Stimulated activated effector memory CD8-positive, alpha-beta T cell treated with anti-CD3 and anti-CD28 coated beads, Interleukin-12 subunit alpha, Interleukin-12 subunit beta, amount 100 ng/mL, for 72 hours (primary cell): ENCODE measurements around the gene PGAM2.

ENCODE experiments used
- ATAC-seq: fragments of 150-1000 bp; cut with Tn5 transposase; 2 replicates; pipeline ENCODE4 v1.10.0; 2021
- DNase-seq, 2 donors: peaks; one replicate each; pipeline ENCODE4 v3.0.0; 2021 to 2022; ENCODE audit warnings: low spot score in 2 of 2
- H3K27ac Mint-ChIP-seq: one replicate; pipeline ENCODE4 v1.8.0; 2022; ENCODE audit warnings: mild to moderate bottlenecking, mixed read lengths
- H3K36me3 Mint-ChIP-seq: one replicate; pipeline ENCODE4 v1.8.0; 2022; ENCODE audit warnings: mild to moderate bottlenecking, mixed read lengths
- H3K4me1 Mint-ChIP-seq: one replicate; pipeline ENCODE4 v1.8.0; 2022; ENCODE audit warnings: mixed read lengths
- H3K4me3 Mint-ChIP-seq: one replicate; pipeline ENCODE4 v1.8.0; 2022; ENCODE audit warnings: mild to moderate bottlenecking, mixed read lengths
- H3K9me3 Mint-ChIP-seq: one replicate; pipeline ENCODE4 v1.8.0; 2022; ENCODE audit warnings: mixed read lengths

PGAM2 gene

DNA sequence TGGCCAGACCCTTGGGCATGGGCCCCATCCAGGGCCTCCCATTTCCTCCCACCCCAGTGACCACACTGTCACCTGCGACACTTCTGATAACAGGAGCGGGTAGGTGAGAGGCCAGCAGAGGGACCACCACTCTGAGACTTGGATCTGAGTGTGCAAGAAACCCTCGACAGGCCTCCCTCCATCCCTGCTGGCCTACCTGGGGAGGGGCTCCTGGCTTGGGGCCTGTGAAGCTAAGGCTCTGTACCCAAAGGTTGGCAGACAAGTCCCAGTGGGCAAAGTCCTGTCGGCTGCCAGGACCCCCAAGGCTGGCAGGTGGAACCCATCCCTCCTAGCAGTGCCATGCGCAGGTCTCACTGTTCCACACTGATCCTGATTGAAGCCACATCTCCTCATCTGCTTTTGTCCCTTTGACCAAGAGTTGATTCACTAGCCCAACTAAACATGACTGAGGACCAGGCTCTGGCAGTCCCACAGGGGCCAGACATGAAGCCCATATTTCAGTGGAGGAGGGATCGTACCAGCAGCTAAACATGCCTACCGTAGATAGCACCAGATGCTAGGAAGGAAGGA, 1.2 kb upstream of the PGAM2 start:
- no peak for DNase-seq
- peak; percentile 1 for ATAC-seq
- H3K36me3 Mint-ChIP-seq, result peaks cover 73% of the 10 kb centered on the region
- H3K27ac Mint-ChIP-seq, result peak overlapping the region; percentile 89
- H3K4me1 Mint-ChIP-seq, result peaks cover 37% of the 10 kb centered on the region
- no peaks in the 10 kb centered on the region for H3K9me3 Mint-ChIP-seq
- H3K4me3 Mint-ChIP-seq, result no peak overlapping the region

GRCh38 chr7:44066111-44066460, 719 bp upstream of the PGAM2 start:
- Mint-ChIP-seq H3K4me3 (no peak overlapping the region), H3K9me3 (no peaks in the 10 kb centered on the region), H3K27ac (peak overlapping the region; percentile 89), H3K36me3 (peaks cover 70% of the 10 kb centered on the region), H3K4me1 (peaks cover 37% of the 10 kb centered on the region)
- peak; percentile 24 for ATAC-seq
- DNase-seq, result no peak

GRCh38 chr7:44064791-44065430, 456 bp downstream of the PGAM2 start:
- ATAC-seq, result no peak

GRCh38 chr7:44063894-44064651, 1.3 kb downstream of the PGAM2 start:
- no peak for ATAC-seq
- H3K9me3 Mint-ChIP-seq, result no peaks in the 10 kb centered on the region
- no peak overlapping the region for H3K4me3 Mint-ChIP-seq
- peaks cover 37% of the 10 kb centered on the region for H3K4me1 Mint-ChIP-seq
- H3K36me3 Mint-ChIP-seq, result peaks cover 75% of the 10 kb centered on the region
- DNase-seq, result no peak
- H3K27ac Mint-ChIP-seq, result no peak overlapping the region

More at GRCh38 chr7:44064791-44065430, 456 bp downstream of the PGAM2 start:
- no peak for DNase-seq
- Mint-ChIP-seq H3K4me3 (no peak overlapping the region), H3K36me3 (peaks cover 73% of the 10 kb centered on the region), H3K27ac (peak overlapping the region; percentile 89), H3K4me1 (peaks cover 37% of the 10 kb centered on the region), H3K9me3 (no peaks in the 10 kb centered on the region)

- DNase-seq (no peak), ATAC-seq (no peak)
- no peaks in the 10 kb centered on the region for H3K9me3 Mint-ChIP-seq
- no peak overlapping the region for H3K4me3 Mint-ChIP-seq
- H3K27ac Mint-ChIP-seq, result peak overlapping the region; percentile 23
- H3K36me3 Mint-ChIP-seq, result peaks cover 75% of the 10 kb centered on the region
- H3K4me1 Mint-ChIP-seq, result peaks cover 36% of the 10 kb centered on the region
Measured at GRCh38 chr7:44063547-44063893, 1.8 kb downstream of the PGAM2 start.

- Mint-ChIP-seq H3K4me1 (peaks cover 36% of the 10 kb centered on the region), H3K27ac (peak overlapping the region; percentile 23)
- no peak for DNase-seq
Measured at GRCh38 chr7:44062903-44063295, 2.5 kb downstream of the PGAM2 start.

GRCh38 chr7:44062180-44062902, 3.0 kb downstream of the PGAM2 start:
- H3K4me1 Mint-ChIP-seq, result peaks cover 34% of the 10 kb centered on the region

More at GRCh38 chr7:44062903-44063295, 2.5 kb downstream of the PGAM2 start:
- no peak for ATAC-seq
- peaks cover 75% of the 10 kb centered on the region for H3K36me3 Mint-ChIP-seq
- H3K4me3 Mint-ChIP-seq, result no peak overlapping the region
- H3K9me3 Mint-ChIP-seq, result no peaks in the 10 kb centered on the region

GRCh38 chr7:44061645-44062179, 3.7 kb downstream of the PGAM2 start:
- no peak for DNase-seq
- Mint-ChIP-seq H3K27ac (peak overlapping the region; percentile 54), H3K4me3 (no peak overlapping the region), H3K9me3 (no peaks in the 10 kb centered on the region), H3K36me3 (peaks cover 75% of the 10 kb centered on the region), H3K4me1 (peaks cover 32% of the 10 kb centered on the region)
- no peak for ATAC-seq

More at GRCh38 chr7:44062180-44062902, 3.0 kb downstream of the PGAM2 start:
- DNase-seq, result no peak
- Mint-ChIP-seq H3K4me3 (no peak overlapping the region), H3K36me3 (peaks cover 75% of the 10 kb centered on the region), H3K9me3 (no peaks in the 10 kb centered on the region), H3K27ac (peak overlapping the region; percentile 23)
- no peak for ATAC-seq

GRCh38 chr7:44060948-44061644, 4.3 kb downstream of the PGAM2 start:
- Mint-ChIP-seq H3K27ac (peak overlapping the region; percentile 54), H3K9me3 (no peaks in the 10 kb centered on the region), H3K4me3 (no peak overlapping the region), H3K36me3 (peaks cover 77% of the 10 kb centered on the region), H3K4me1 (peaks cover 31% of the 10 kb centered on the region)
- DNase-seq (no peak), ATAC-seq (no peak)

GRCh38 chr7:44060091-44060947, 5.0 kb downstream of the PGAM2 start:
- DNase-seq (no peak), ATAC-seq (no peak)
- H3K27ac Mint-ChIP-seq, result no peak overlapping the region
- peaks cover 77% of the 10 kb centered on the region for H3K36me3 Mint-ChIP-seq
- no peaks in the 10 kb centered on the region for H3K9me3 Mint-ChIP-seq
- H3K4me3 Mint-ChIP-seq, result no peak overlapping the region
- H3K4me1 Mint-ChIP-seq, result peaks cover 27% of the 10 kb centered on the region

DNA sequence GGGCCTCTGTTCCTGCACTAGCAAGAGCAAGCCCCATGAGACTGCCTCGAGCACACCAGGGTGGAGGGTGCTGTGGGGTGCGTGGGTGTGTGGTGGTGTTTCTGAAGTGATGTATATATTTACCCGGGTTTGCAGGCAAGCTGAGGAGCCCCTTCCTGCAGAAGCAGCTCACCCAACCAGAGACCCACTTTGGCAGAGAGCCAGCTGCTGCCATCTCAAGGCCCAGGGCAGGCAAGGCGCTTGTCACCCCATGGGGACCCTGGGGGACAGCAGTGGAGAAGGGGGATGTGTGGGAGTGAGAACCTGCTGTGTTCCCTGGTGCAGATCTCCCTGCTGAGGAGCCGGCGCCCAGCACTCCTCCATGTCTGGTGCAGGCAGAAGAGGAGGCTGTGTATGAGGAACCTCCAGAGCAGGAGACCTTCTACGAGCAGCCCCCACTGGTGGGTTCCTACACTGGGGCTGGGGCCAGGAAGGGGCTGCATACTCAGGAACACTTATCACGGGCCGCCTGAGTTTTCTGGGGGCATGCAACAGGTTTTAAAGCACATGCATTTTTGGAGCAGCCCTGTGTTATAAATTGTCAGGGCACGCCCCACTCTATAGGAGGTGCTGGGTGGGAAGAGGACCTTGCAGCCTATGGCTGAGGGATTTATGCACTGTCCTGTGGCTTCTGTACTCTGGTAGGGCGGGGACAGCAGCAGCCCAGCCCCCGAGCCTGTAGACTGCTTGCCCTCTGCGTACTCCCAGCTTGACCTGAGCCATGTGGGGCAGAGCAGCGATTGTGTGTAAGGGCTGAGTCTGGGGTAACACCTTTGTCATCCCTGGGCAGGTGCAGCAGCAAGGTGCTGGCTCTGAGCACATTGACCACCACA, 5.9 kb downstream of the PGAM2 start:
- DNase-seq (no peak), ATAC-seq (peak; percentile 46)
- Mint-ChIP-seq H3K27ac (no peak overlapping the region), H3K9me3 (no peaks in the 10 kb centered on the region), H3K4me1 (peaks cover 29% of the 10 kb centered on the region), H3K36me3 (peaks cover 79% of the 10 kb centered on the region), H3K4me3 (no peak overlapping the region)

- Mint-ChIP-seq H3K36me3 (peaks cover 81% of the 10 kb centered on the region), H3K9me3 (no peaks in the 10 kb centered on the region), H3K27ac (no peak overlapping the region), H3K4me1 (peaks cover 30% of the 10 kb centered on the region), H3K4me3 (no peak overlapping the region)
- DNase-seq, result no peak
- no peak for ATAC-seq
Measured at GRCh38 chr7:44058759-44059218, 6.6 kb downstream of the PGAM2 start.
